22Rv1 (cell line): Measurements from ENCODE around the gene C1QTNF9.

Experiments used
- ZFX ChIP-seq: fragments of 450-650 bp; IDR thresholded peaks from 2 replicates; pipeline ENCODE4 v1.6.1; 2017; ENCODE audit warnings: antibody characterized with exemption, borderline replicate concordance
- TF ChIP-seq, protein P1 (sequence below): fragments of 450-650 bp; IDR thresholded peaks from 2 replicates; pipeline ENCODE4 v1.5.1; 2017; ENCODE audit warnings: mild to moderate bottlenecking

- TF ChIP-seq, protein P1, sequence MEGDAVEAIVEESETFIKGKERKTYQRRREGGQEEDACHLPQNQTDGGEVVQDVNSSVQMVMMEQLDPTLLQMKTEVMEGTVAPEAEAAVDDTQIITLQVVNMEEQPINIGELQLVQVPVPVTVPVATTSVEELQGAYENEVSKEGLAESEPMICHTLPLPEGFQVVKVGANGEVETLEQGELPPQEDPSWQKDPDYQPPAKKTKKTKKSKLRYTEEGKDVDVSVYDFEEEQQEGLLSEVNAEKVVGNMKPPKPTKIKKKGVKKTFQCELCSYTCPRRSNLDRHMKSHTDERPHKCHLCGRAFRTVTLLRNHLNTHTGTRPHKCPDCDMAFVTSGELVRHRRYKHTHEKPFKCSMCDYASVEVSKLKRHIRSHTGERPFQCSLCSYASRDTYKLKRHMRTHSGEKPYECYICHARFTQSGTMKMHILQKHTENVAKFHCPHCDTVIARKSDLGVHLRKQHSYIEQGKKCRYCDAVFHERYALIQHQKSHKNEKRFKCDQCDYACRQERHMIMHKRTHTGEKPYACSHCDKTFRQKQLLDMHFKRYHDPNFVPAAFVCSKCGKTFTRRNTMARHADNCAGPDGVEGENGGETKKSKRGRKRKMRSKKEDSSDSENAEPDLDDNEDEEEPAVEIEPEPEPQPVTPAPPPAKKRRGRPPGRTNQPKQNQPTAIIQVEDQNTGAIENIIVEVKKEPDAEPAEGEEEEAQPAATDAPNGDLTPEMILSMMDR = no peak
- no peak for TF ChIP-seq ZFX
These were observed 34.3 kb upstream of the C1QTNF9 start for GRCh38 chr13:24275041-24275440.
